WTC11 (cell line): ENCODE measurements around the gene DHX9.

Source experiments
- TCF7 ChIP-seq: sonication (generic); formaldehyde crosslinking; IDR thresholded peaks from 2 replicates; pipeline ENCODE4 v1.8.0; 2022; ENCODE audit warnings: mild to moderate bottlenecking, low read depth, missing genetic modification reagents, moderate library complexity
- TF ChIP-seq, protein P1 (sequence below): fragments of 200-600 bp; IDR thresholded peaks from 2 replicates; pipeline ENCODE4 v1.8.0; 2022; ENCODE audit warnings: antibody characterized with exemption

DNA sequence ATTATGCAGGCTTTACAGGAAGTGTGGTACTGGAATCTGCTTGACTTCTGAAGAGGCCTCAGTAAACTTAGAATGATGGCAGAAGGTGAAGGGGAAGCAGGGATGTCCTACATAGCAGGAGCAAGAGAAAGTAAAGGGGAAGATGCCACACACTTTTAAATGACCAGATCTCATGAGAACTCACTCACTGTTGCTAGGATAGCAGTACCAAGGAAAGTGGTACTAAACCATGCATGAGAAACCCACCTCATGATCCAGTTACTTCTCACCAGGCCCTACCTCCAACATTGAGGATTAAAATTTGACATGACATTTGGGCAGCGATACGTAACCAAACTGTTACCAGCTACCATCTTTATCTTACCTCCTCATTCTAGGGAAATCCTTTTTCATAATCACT is 9.6 kb downstream of the DHX9 start:
- TF ChIP-seq TCF7 (CRISPR knock-in tag) = no peak
- TF ChIP-seq, protein P1, sequence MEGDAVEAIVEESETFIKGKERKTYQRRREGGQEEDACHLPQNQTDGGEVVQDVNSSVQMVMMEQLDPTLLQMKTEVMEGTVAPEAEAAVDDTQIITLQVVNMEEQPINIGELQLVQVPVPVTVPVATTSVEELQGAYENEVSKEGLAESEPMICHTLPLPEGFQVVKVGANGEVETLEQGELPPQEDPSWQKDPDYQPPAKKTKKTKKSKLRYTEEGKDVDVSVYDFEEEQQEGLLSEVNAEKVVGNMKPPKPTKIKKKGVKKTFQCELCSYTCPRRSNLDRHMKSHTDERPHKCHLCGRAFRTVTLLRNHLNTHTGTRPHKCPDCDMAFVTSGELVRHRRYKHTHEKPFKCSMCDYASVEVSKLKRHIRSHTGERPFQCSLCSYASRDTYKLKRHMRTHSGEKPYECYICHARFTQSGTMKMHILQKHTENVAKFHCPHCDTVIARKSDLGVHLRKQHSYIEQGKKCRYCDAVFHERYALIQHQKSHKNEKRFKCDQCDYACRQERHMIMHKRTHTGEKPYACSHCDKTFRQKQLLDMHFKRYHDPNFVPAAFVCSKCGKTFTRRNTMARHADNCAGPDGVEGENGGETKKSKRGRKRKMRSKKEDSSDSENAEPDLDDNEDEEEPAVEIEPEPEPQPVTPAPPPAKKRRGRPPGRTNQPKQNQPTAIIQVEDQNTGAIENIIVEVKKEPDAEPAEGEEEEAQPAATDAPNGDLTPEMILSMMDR = no peak
